Measurements from ENCODE around the gene DEDD2. TPM values are rescaled to one million over a fixed set of nuclear protein-coding genes. Genes with fewer than 3 reads are reported as not detected.

Gene DEDD2
- total RNA-seq, 3 donors from 2014 or later (not counting 1 experiment from before 2014, with no cell fraction given): 83.2 to 110 (median 83.7) TPM

DNA sequence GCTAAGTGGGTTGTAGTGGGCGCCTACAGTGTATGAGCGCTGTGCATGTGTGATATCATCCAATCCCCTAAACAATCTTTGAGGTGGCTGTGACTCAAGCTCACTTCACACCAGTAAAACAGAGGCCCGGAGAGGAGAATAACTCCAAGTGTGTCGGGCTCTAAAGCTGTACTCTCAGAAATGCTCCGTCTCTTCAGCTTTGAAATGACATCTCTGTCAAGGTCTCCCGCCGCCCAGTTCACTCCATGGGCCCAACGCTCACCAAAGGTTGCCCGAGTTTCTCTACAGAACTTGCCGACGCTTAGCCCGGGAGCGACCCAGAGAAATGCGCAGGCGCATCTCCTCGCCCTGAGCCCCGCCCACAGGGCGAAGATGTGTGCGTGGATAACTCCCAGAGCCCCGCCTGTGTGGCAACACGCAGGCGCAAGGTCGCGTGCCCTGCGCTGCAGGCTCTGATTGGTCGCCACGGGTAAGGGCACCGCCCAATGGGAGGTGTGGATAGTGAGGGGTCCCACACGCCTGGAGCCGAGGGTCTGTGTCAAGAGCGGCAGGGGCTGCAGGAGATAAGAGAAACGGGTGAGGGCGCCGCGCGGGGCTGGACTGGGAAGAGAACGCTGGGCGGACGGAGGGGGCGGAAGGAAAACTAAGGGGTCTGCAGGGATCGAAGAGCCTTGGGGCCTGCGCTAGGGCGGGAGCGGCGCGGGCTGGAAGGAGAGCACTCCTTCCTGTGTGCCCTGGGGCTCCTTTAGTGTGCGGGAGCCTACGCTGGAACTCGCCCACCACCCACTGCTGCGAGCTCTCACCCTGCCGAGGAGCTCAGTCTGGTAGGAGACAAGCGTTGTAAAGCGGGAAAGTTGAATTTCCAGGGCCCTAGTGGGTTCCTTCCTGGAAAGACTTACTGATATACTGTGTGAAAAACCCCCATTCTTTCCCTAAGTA, 2.6 kb upstream of the DEDD2 start, which contains the start of gene ZNF526:
Gene ZNF526, plus strand, starts transcription at position 501 of the 939 bp plus-strand sequence. CDS start 4,092 bp downstream, outside the sequence.
- Histone ChIP-seq H3K27me3 (ENCODE audit: control insufficient read depth, insufficient read depth, low read length) (no peaks in the 10 kb centered on the region), H3K4me3 (ENCODE audit: low read length) (peak within 1 kb of the TSS; percentile 84), H3K36me3 (ENCODE audit: control insufficient read depth, insufficient read depth, low read length) (peaks cover 21% of the 10 kb centered on the region), H3K9me3 (ENCODE audit: control insufficient read depth, insufficient read depth, low read length) (no peaks in the 10 kb centered on the region), H3K4me1 (ENCODE audit: control insufficient read depth, insufficient read depth, low read length) (peaks cover 56% of the 10 kb centered on the region), H3K27ac (ENCODE audit: low read length) (peak within 1 kb of the TSS; percentile 76)
- DNase-seq (peak; percentile 93 to 99), ATAC-seq (peak; percentile 73 to 87 (median 78))
- peaks cover 51 to 58% of the 10 kb centered on the region in 2 donors for H3K4me1 Mint-ChIP-seq
- H3K4me3 Mint-ChIP-seq: peak within 1 kb of the TSS; percentile 98
- no peaks in the 10 kb centered on the region for H3K27me3 Mint-ChIP-seq (ENCODE audit: low read depth in 2 of 2)
- intact Hi-C loops (cut with micrococcal nuclease): loop anchor here (1.0 kb wide), 1 partner anchor 22 kb away; the partner anchor contains the start of gene GSK3A
- peak within 1 kb of the TSS; percentile 98 to 100 for H3K27ac Mint-ChIP-seq
- H3K36me3 Mint-ChIP-seq: no peaks in the 10 kb centered on the region
- TF ChIP-seq, protein P1, sequence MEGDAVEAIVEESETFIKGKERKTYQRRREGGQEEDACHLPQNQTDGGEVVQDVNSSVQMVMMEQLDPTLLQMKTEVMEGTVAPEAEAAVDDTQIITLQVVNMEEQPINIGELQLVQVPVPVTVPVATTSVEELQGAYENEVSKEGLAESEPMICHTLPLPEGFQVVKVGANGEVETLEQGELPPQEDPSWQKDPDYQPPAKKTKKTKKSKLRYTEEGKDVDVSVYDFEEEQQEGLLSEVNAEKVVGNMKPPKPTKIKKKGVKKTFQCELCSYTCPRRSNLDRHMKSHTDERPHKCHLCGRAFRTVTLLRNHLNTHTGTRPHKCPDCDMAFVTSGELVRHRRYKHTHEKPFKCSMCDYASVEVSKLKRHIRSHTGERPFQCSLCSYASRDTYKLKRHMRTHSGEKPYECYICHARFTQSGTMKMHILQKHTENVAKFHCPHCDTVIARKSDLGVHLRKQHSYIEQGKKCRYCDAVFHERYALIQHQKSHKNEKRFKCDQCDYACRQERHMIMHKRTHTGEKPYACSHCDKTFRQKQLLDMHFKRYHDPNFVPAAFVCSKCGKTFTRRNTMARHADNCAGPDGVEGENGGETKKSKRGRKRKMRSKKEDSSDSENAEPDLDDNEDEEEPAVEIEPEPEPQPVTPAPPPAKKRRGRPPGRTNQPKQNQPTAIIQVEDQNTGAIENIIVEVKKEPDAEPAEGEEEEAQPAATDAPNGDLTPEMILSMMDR (IDR thresholded peaks at IDR 0.05): no peak
- under 1% methylated on average over 51 of the region's 53 CpGs for WGBS (ENCODE audit: insufficient coverage)
- H3K9me3 Mint-ChIP-seq: no peaks in the 10 kb centered on the region

DNA sequence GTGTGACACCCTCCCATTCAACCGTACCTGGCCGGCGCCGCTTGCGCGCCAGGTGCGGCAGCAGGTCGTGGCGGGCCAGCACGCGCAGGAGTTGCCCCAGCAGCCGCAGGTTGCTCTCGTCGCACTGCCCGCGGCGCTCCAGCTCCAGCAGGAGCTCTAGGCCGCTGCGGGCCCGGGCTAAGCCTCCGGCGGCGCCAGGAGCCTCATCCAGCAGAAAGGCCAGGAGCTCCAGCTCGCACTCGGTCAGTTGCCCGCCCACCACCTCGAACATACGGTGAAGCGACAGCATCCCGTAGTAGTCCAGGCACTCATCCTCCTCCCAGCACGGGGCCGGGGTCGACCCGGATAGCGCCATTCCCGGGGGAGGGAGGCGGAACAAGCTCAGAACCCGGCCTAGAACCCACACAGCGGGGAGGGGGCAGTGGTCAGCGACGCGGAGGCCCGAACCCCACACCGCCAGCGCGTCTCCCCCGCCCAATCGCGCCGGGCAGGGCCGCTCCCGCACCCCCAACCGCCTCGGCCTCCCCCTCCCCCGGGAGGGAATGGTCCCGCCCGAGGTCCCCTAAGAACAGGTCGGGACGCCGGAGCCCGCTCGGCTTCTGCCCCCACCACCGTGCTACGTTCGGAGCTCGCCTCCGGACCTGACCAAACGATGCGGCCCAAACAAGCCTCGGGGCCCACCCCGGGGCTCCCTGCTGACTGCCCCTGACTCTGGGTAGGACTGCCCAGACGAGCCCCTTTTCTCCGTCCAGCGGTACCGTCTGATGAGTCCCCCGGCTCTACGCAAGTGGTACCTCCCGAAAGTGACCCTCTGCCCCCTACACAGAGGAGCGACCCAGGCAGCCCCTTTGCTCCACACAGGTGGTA, 591 bp downstream of the DEDD2 start:
- Histone ChIP-seq H3K4me3 (ENCODE audit: low read length) (peak overlapping the region; percentile 77), H3K9me3 (ENCODE audit: control insufficient read depth, insufficient read depth, low read length) (no peaks in the 10 kb centered on the region), H3K36me3 (ENCODE audit: control insufficient read depth, insufficient read depth, low read length) (peaks cover 31% of the 10 kb centered on the region), H3K27ac (ENCODE audit: low read length) (peak overlapping the region; percentile 83), H3K27me3 (ENCODE audit: control insufficient read depth, insufficient read depth, low read length) (no peaks in the 10 kb centered on the region), H3K4me1 (ENCODE audit: control insufficient read depth, insufficient read depth, low read length) (peaks cover 71% of the 10 kb centered on the region)
- peak overlapping the region; percentile 84 for H3K4me3 Mint-ChIP-seq
- H3K36me3 Mint-ChIP-seq: no peaks in the 10 kb centered on the region
- no peaks in the 10 kb centered on the region for H3K27me3 Mint-ChIP-seq (ENCODE audit: low read depth in 2 of 2)
- TF ChIP-seq, protein P1 (IDR thresholded peaks at IDR 0.05): no peak
- H3K4me1 Mint-ChIP-seq: peaks cover 66 to 70% of the 10 kb centered on the region in 2 donors
- peak overlapping the region; percentile 98 to 100 for H3K27ac Mint-ChIP-seq
- no peaks in the 10 kb centered on the region for H3K9me3 Mint-ChIP-seq
- peak; percentile 32 to 48 for DNase-seq
- ATAC-seq: no peak
- intact Hi-C loops (cut with micrococcal nuclease): loop anchor here (1.0 to 2.0 kb wide), 4 partner anchors 16 to 64 kb away; no protein-coding TSS in a partner anchor
- WGBS (ENCODE audit: insufficient coverage): under 1% methylated on average over 79 of the region's 79 CpGs

DNA sequence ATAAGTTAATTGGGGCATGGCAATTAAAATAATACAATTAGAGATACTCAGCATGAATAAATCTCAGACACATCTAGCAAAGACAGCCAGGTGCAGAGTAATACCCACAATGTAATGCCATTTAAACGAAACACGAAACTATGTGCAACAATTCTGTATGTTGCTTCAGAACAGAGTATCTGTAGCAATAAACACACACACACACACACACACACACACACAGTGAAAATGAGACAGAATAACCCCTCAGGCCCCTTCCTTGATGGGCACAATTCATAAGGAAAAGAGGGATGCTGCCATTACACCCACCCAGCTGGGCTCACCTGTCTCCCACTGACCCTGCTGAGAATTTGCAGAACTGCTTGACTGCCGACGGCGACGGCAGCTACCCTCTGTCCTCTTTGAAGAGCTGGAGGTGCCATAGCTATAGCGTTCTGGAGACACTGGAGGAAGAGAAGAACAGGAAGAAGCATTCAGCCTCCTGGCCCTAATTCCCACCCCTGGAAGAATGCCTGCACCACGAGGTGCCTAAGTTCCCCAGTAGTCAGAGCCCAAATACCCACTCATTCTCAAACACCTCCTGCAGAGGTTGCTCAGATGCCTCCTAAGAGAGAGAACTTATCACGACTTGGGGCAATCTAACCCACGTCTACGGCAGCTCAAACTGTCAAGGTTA, 2.5 kb downstream of the DEDD2 start:
- intact Hi-C loops (cut with micrococcal nuclease): no loop called here
- Histone ChIP-seq H3K4me3 (ENCODE audit: low read length) (no peak overlapping the region), H3K9me3 (ENCODE audit: control insufficient read depth, insufficient read depth, low read length) (no peaks in the 10 kb centered on the region), H3K4me1 (ENCODE audit: control insufficient read depth, insufficient read depth, low read length) (peaks cover 55% of the 10 kb centered on the region), H3K27ac (ENCODE audit: low read length) (no peak overlapping the region), H3K27me3 (ENCODE audit: control insufficient read depth, insufficient read depth, low read length) (no peaks in the 10 kb centered on the region), H3K36me3 (ENCODE audit: control insufficient read depth, insufficient read depth, low read length) (peaks cover 45% of the 10 kb centered on the region)
- DNase-seq: no peak
- 77% methylated on average over 11 of the region's 11 CpGs for WGBS (ENCODE audit: insufficient coverage)
- peaks cover 55 to 67% of the 10 kb centered on the region in 2 donors for H3K4me1 Mint-ChIP-seq
- no peaks in the 10 kb centered on the region for H3K9me3 Mint-ChIP-seq
- H3K27ac Mint-ChIP-seq: peak overlapping the region; percentile 98 to 100
- TF ChIP-seq, protein P1 (IDR thresholded peaks at IDR 0.05): no peak
- no peaks in the 10 kb centered on the region for H3K27me3 Mint-ChIP-seq (ENCODE audit: low read depth in 2 of 2)
- ATAC-seq: no peak
- H3K36me3 Mint-ChIP-seq: no peaks in the 10 kb centered on the region
- H3K4me3 Mint-ChIP-seq: peak overlapping the region; percentile 84

All from natural killer cell (primary cell).